H1 (cell line): ENCODE measurements around the gene FGF18. TPM values are rescaled to one million over a fixed set of nuclear protein-coding genes. Genes with fewer than 3 reads are reported as not detected.

ENCODE experiments used
- CTCF ChIA-PET: fragments of 300-600 bp; sonication (Branson Sonifier 250); formaldehyde crosslinking; loops from one replicate; lab custom pipeline; 2021; ENCODE audit not compliant: partially characterized antibody; lab: Charles Lee
- POLR2A ChIA-PET: fragments of 300-600 bp; sonication (Branson Sonifier 250); formaldehyde crosslinking; loops from one replicate; lab custom pipeline; 2021; ENCODE audit warnings: inconsistent platforms; ENCODE audit not compliant: partially characterized antibody; lab: Charles Lee
- DNase-seq, 2 experiments: peaks; one replicate each; pipeline versions ENCODE4 v3.0.0 to v3.0.0-alpha.2; 2010 to 2022; ENCODE audit warnings: low spot score in 2 of 2, low read depth in 1 of 2, mixed read lengths in 1 of 2
- FAIRE-seq: peaks from 2 replicates; lab custom pipeline; 2011; peaks lifted over from hg19 to GRCh38; lab: Jason Lieb, UNC
- H2AFZ ChIP-seq: 2 replicates; pipeline ENCODE4 v1.8.1; 2012; ENCODE audit warnings: low read length, inconsistent platforms
- H2AK5ac ChIP-seq: 2 replicates; pipeline ENCODE4 v1.6.1; 2013; ENCODE audit warnings: low read depth, low read length
- H2BK120ac ChIP-seq: replicated peaks from 2 replicates; pipeline ENCODE3; 2013; ENCODE audit warnings: low read depth, low read length, inconsistent platforms
- H2BK12ac ChIP-seq: 2 replicates; pipeline ENCODE4 v1.6.1; 2013; ENCODE audit warnings: low read depth, low read length
- H2BK15ac ChIP-seq: 2 replicates; pipeline ENCODE4 v1.6.1; 2013; ENCODE audit warnings: low read length
- H2BK20ac ChIP-seq: 2 replicates; pipeline ENCODE4 v1.6.1; 2013; ENCODE audit warnings: low read length
- H2BK5ac ChIP-seq: 2 replicates; pipeline ENCODE4 v1.6.1; 2013; ENCODE audit warnings: low read depth, low read length
- H3K14ac ChIP-seq: 2 replicates; pipeline ENCODE4 v1.6.1; 2013; ENCODE audit warnings: inconsistent platforms; ENCODE audit not compliant: insufficient read length
- H3K18ac ChIP-seq: 2 replicates; pipeline ENCODE4 v1.6.1; 2013; ENCODE audit warnings: low read length; ENCODE audit errors: extremely low read depth
- H3K23ac ChIP-seq: 2 replicates; pipeline ENCODE4 v1.6.1; 2013; ENCODE audit warnings: inconsistent platforms; ENCODE audit not compliant: insufficient read length
- H3K23me2 ChIP-seq: 2 replicates; pipeline ENCODE4 v1.6.1; 2013; ENCODE audit warnings: low read depth, low read length
- H3K27ac ChIP-seq: 2 replicates; pipeline ENCODE4 v1.6.1; 2011; ENCODE audit warnings: low read depth, low read length, inconsistent platforms
- H3K27me3 ChIP-seq, 4 experiments: replicated peaks in 1 of 4; 1 replicate in 1 of 4; 2 replicates in 3 of 4; pipeline versions ENCODE4 v1.6.1 to v1.8.1; 2011 to 2013; ENCODE audit warnings: low read length in 3 of 4, mild to moderate bottlenecking in 3 of 4, inconsistent platforms in 2 of 4, mixed read lengths in 2 of 4, moderate library complexity in 1 of 4; ENCODE audit not compliant: control insufficient read depth in 3 of 4, insufficient read depth in 3 of 4; ENCODE audit errors: extremely low read depth in 1 of 4
- H3K36me3 ChIP-seq, 4 experiments: 2 replicates each; pipeline versions ENCODE4 v1.6.1 to v1.8.1; 2011 to 2013; ENCODE audit warnings: mild to moderate bottlenecking in 4 of 4, low read length in 3 of 4, moderate library complexity in 2 of 4, control low read depth in 1 of 4, inconsistent platforms in 1 of 4; ENCODE audit not compliant: insufficient read depth in 4 of 4, control insufficient read depth in 2 of 4
- H3K4ac ChIP-seq: replicated peaks from 2 replicates; pipeline ENCODE3; 2013; ENCODE audit warnings: low read length, low read depth, mixed read lengths, inconsistent platforms; ENCODE audit not compliant: insufficient read length
- H3K4me1 ChIP-seq, 4 experiments: replicated peaks in 1 of 4; 1 replicate in 1 of 4; 2 replicates in 3 of 4; pipeline versions ENCODE4 v1.6.1 to v1.8.1; 2011 to 2013; ENCODE audit warnings: low read length in 3 of 4, inconsistent platforms in 2 of 4, mixed read lengths in 1 of 4; ENCODE audit not compliant: insufficient read depth in 4 of 4, control insufficient read depth in 3 of 4
- H3K4me2 ChIP-seq, 2 experiments: 2 replicates each; pipeline versions ENCODE4 v1.6.1 to v1.8.1; 2011 to 2013; ENCODE audit warnings: low read depth in 2 of 2, low read length in 2 of 2, control low read depth in 1 of 2, inconsistent platforms in 1 of 2, mild to moderate bottlenecking in 1 of 2; ENCODE audit not compliant: insufficient read depth in 1 of 2
- H3K4me3 ChIP-seq, 4 experiments: fragments of 200-600, 300-600 bp in 1 of 4; sonication (generic), shearing (Covaris generic), sonication (Bioruptor Twin) in 1 of 4; 2 replicates each; pipeline versions ENCODE4 v1.5.1 to v1.8.1; 2011 to 2016; ENCODE audit warnings: low read length in 4 of 4, low read depth in 3 of 4, control low read depth in 2 of 4, inconsistent platforms in 2 of 4, mild to moderate bottlenecking in 2 of 4, mixed read lengths in 1 of 4, moderate library complexity in 1 of 4; ENCODE audit not compliant: insufficient read depth in 2 of 4; ENCODE audit errors: extremely low read depth in 1 of 4
- H3K56ac ChIP-seq: replicated peaks from 2 replicates; pipeline ENCODE3; 2013; ENCODE audit warnings: low read depth, mild to moderate bottlenecking, mixed read lengths, low read length, inconsistent platforms; ENCODE audit not compliant: insufficient read length
- H3K79me1 ChIP-seq: 2 replicates; pipeline ENCODE4 v1.6.1; 2013; ENCODE audit warnings: low read depth, low read length, control low read depth
- H3K79me2 ChIP-seq, 2 experiments: 2 replicates each; pipeline versions ENCODE4 v1.6.1 to v1.8.1; 2012 to 2013; ENCODE audit warnings: low read length in 2 of 2, mild to moderate bottlenecking in 2 of 2, inconsistent platforms in 1 of 2; ENCODE audit not compliant: insufficient read depth in 2 of 2, control insufficient read depth in 1 of 2
- H3K9ac ChIP-seq, 4 experiments: replicated peaks in 1 of 4; 1 replicate in 1 of 4; 2 replicates in 3 of 4; pipeline versions ENCODE4 v1.6.1 to v1.8.1; 2011 to 2013; ENCODE audit warnings: low read depth in 3 of 4, low read length in 3 of 4, control low read depth in 2 of 4, mild to moderate bottlenecking in 2 of 4, moderate library complexity in 2 of 4, inconsistent platforms in 1 of 4; ENCODE audit errors: extremely low read depth in 1 of 4
- H3K9me3 ChIP-seq, 2 experiments: 2 replicates each; pipeline versions ENCODE4 v1.6.1 to v1.8.1; 2012 to 2013; ENCODE audit warnings: mild to moderate bottlenecking in 2 of 2, moderate library complexity in 2 of 2, control low read depth in 1 of 2, inconsistent platforms in 1 of 2, low read depth in 1 of 2, low read length in 1 of 2, mixed read lengths in 1 of 2; ENCODE audit not compliant: insufficient read depth in 2 of 2
- H4K20me1 ChIP-seq, 2 experiments: replicated peaks in 1 of 2; 2 replicates each; pipeline versions ENCODE3 to v1.8.1; 2011 to 2013; ENCODE audit warnings: inconsistent platforms in 2 of 2, low read length in 2 of 2, mild to moderate bottlenecking in 1 of 2; ENCODE audit not compliant: insufficient read depth in 2 of 2, control insufficient read depth in 1 of 2
- H4K5ac ChIP-seq: 2 replicates; pipeline ENCODE4 v1.6.1; 2013; ENCODE audit warnings: low read length, low read depth, mixed read lengths, inconsistent platforms; ENCODE audit not compliant: insufficient read length
- H4K8ac ChIP-seq: 2 replicates; pipeline ENCODE4 v1.8.0; 2013; ENCODE audit warnings: mild to moderate bottlenecking, moderate library complexity, low read length, inconsistent platforms; ENCODE audit not compliant: insufficient read depth; ENCODE audit errors: extremely low read depth
- H4K91ac ChIP-seq: replicated peaks from 2 replicates; pipeline ENCODE3; 2013; ENCODE audit warnings: low read length, mixed read lengths, inconsistent platforms; ENCODE audit not compliant: insufficient read length
- ASH2L ChIP-seq: fragments of 200-600, 300-600 bp; sonication (generic); IDR thresholded peaks from one replicate; pipeline ENCODE4 v1.7.1; 2017; ENCODE audit warnings: low read length
- ATF2 ChIP-seq: IDR thresholded peaks from 2 replicates; pipeline ENCODE4 v1.6.1; 2012; ENCODE audit warnings: low read length, inconsistent platforms
- ATF3 ChIP-seq: IDR thresholded peaks from 2 replicates; pipeline ENCODE4 v1.6.1; 2011; ENCODE audit warnings: low read depth, mild to moderate bottlenecking, low read length; ENCODE audit not compliant: insufficient read depth
- BCL11A ChIP-seq, 2 experiments: IDR thresholded peaks; one replicate each; pipeline ENCODE4 v1.6.1; 2011; ENCODE audit warnings: low read depth in 2 of 2, low read length in 2 of 2, mild to moderate bottlenecking in 2 of 2
- BRCA1 ChIP-seq: IDR thresholded peaks from 2 replicates; pipeline ENCODE4 v1.6.1; 2012; ENCODE audit warnings: low read depth, low read length, improper control_type of control experiment
- EP300 ChIP-seq, 2 experiments: IDR thresholded peaks; 1 replicate in 1 of 2; 2 replicates in 1 of 2; pipeline ENCODE4 v1.6.1; 2011 to 2012; ENCODE audit warnings: low read depth in 2 of 2, low read length in 2 of 2, mild to moderate bottlenecking in 2 of 2, borderline replicate concordance in 1 of 2, inconsistent platforms in 1 of 2, moderate library complexity in 1 of 2
- MAFK ChIP-seq: IDR thresholded peaks from 2 replicates; pipeline ENCODE4 v1.6.1; 2012; ENCODE audit warnings: low read depth, mild to moderate bottlenecking, improper control_type of control experiment, low read length
- RXRA ChIP-seq: IDR thresholded peaks from 2 replicates; pipeline ENCODE4 v1.6.1; 2011; ENCODE audit warnings: low read depth, mild to moderate bottlenecking, low read length, moderate library complexity; ENCODE audit not compliant: insufficient read depth
- SIX5 ChIP-seq: IDR thresholded peaks from 2 replicates; pipeline ENCODE4 v1.6.1; 2011; ENCODE audit warnings: mild to moderate bottlenecking, low read depth, low read length
- YY1 ChIP-seq: IDR thresholded peaks from 2 replicates; pipeline ENCODE4 v1.6.1; 2011; ENCODE audit warnings: low read depth, mild to moderate bottlenecking, low read length
- WGBS, 2 experiments: shearing (Covaris generic) in 1 of 2; methylation state at CpG; one replicate each; pipeline versions ENCODE4 v1.1.6 to v1.1.7; 2013 to 2015; ENCODE audit warnings: low lambda C conversion rate in 2 of 2, mixed read lengths in 2 of 2, inconsistent platforms in 1 of 2, low coverage in 1 of 2, missing lambda C conversion rate in 1 of 2; ENCODE audit not compliant: insufficient replicate concordance in 2 of 2, insufficient coverage in 1 of 2, insufficient read length in 1 of 2; ENCODE audit errors: extremely low coverage in 1 of 2, missing lambda C conversion rate in 1 of 2; 5-methylcytosine and 5-hydroxymethylcytosine counted together
- polyA plus RNA-seq, 7 experiments: library from polyadenylated mRNA; depleted of rRNA in 3 of 7; stranded (reverse) in 5 of 7; unstranded in 2 of 7; fragments of >200 nt in 5 of 7; fragments of 200-250 nt in 2 of 7; gene quantifications; 1 replicate in 5 of 7; 2 replicates in 1 of 7; 4 replicates in 1 of 7; pipeline versions ENCODE4 v1.2.1 to v1.2.3, GENCODE V29; 2011 to 2013; ENCODE audit warnings: missing spikeins in 2 of 7, mixed read lengths in 2 of 7
- total RNA-seq: library from RNA; stranded (reverse); fragmentation: NEBNext Ultra II Directional; extraction: Animal tissue kit (Norgen Biotek cat#: 25700); gene quantifications from 2 replicates; pipeline ENCODE4 v1.2.1, GENCODE V29; 2021

Gene FGF18
- total and polyA plus RNA-seq, 2 of the 8 experiments (the other 6 are each of a cell fraction or from before 2014, with no cell fraction given), result 0.54 to 1.3 TPM

- 89% methylated on average over 12 of the region's 16 CpGs; no CpG with 5 or more reads in 1 of the 2 experiments for WGBS, 2 experiments
- CTCF ChIA-PET, result interaction anchor here (0.6 to 0.8 kb wide), 3 partner anchors 10 to 405 kb away, joined by 3 read pairs; no protein-coding TSS in a partner anchor
- TF ChIP-seq ATF3 (no peak), MAFK (no peak), BRCA1 (no peak), ASH2L (no peak), SIX5 (no peak), EP300 (IDR thresholded peaks at IDR 0.05; ENCODE audit: borderline replicate concordance in 1 of 2, low read depth in 2 of 2, low read length in 2 of 2) (no peak), RXRA (no peak), BCL11A (IDR thresholded peaks at IDR 0.05; ENCODE audit: low read depth in 2 of 2, low read length in 2 of 2) (no peak), YY1 (no peak), ATF2 (no peak)
Observed at GRCh38 chr5:171428809-171429542, 9.5 kb downstream of the FGF18 start.

More at GRCh38 chr5:171428809-171429542, 9.5 kb downstream of the FGF18 start:
- Histone ChIP-seq H4K8ac (no peak overlapping the region), H2AK5ac (no peak overlapping the region), H2BK120ac (no peak overlapping the region), H3K36me3 (no peaks in the 10 kb centered on the region), H2BK20ac (no peak overlapping the region), H2BK12ac (no peak overlapping the region), H3K56ac (no peak overlapping the region), H3K4ac (peak overlapping the region; percentile 44), H3K79me1 (no peaks in the 10 kb centered on the region), H2BK15ac (no peak overlapping the region), H3K4me2 (no peak overlapping the region), H3K14ac (no peak overlapping the region), H3K27me3 (no peaks in the 10 kb centered on the region), H3K23me2 (no peaks in the 10 kb centered on the region), H3K23ac (no peak overlapping the region), H4K5ac (no peak overlapping the region), H3K9ac (no peak overlapping the region), H3K4me3 (no peak overlapping the region), H2AFZ (no peak overlapping the region), H3K79me2 (no peaks in the 10 kb centered on the region), H3K4me1 (peaks cover 0 to 10% (median 7%) of the 10 kb centered on the region in 4 experiments; a peak in 3 of 7 replicates), H3K27ac (no peak overlapping the region), H2BK5ac (no peak overlapping the region), H3K18ac (no peak overlapping the region), H4K91ac (no peak overlapping the region), H4K20me1 (no peaks in the 10 kb centered on the region), H3K9me3 (no peaks in the 10 kb centered on the region)
- FAIRE-seq (no peak), DNase-seq (no peak)
- POLR2A ChIA-PET, result interaction anchor here (3.3 kb wide), 1 partner anchor 14 kb away, joined by 19 read pairs; no protein-coding TSS in a partner anchor
